HG02840 (cell line): ENCODE data around the gene COMMD2.

Source experiments
- ATAC-seq: cut with Tn5 transposase; IDR thresholded peaks from one replicate; pipeline ENCODE4 v1.9.1; 2021; ENCODE audit warnings: mild to moderate bottlenecking, moderate library complexity, moderate number of reproducible peaks; ENCODE audit not compliant: unreplicated experiment, low FRiP score

Gene COMMD2

GRCh38 chr3:149764302-149764701, 12.0 kb upstream of the COMMD2 start:
- no peak for ATAC-seq

GRCh38 chr3:149763565-149764195, 11.4 kb upstream of the COMMD2 start:
- ATAC-seq = no peak

- ATAC-seq = no peak
These were observed 1.4 kb upstream of the COMMD2 start for GRCh38 chr3:149753717-149754116.

GRCh38 chr3:149752788-149753136, 473 bp upstream of the COMMD2 start:
- ATAC-seq = no peak

GRCh38 chr3:149751551-149751950, 738 bp downstream of the COMMD2 start:
- ATAC-seq = no peak

- no peak for ATAC-seq
These were observed 7.7 kb downstream of the COMMD2 start for GRCh38 chr3:149744606-149745005.

- no peak for ATAC-seq
These were observed 8.1 kb downstream of the COMMD2 start for GRCh38 chr3:149744151-149744550.

- no peak for ATAC-seq
These were observed 12.9 kb downstream of the COMMD2 start for GRCh38 chr3:149739396-149739795.

- no peak for ATAC-seq
These were observed 13.4 kb downstream of the COMMD2 start for GRCh38 chr3:149738876-149739275.

GRCh38 chr3:149736953-149737205, 15.4 kb downstream of the COMMD2 start:
- no peak for ATAC-seq

- no peak for ATAC-seq
These were observed 15.9 kb downstream of the COMMD2 start for GRCh38 chr3:149736175-149736952.

- no peak for ATAC-seq
These were observed 20.1 kb downstream of the COMMD2 start for GRCh38 chr3:149732234-149732633.

GRCh38 chr3:149727656-149728055, 24.6 kb downstream of the COMMD2 start:
- ATAC-seq = no peak

GRCh38 chr3:149726716-149727407, 25.4 kb downstream of the COMMD2 start:
- ATAC-seq = no peak

GRCh38 chr3:149723781-149724180, 28.5 kb downstream of the COMMD2 start:
- ATAC-seq = no peak

GRCh38 chr3:149720918-149721317, 31.4 kb downstream of the COMMD2 start:
- no peak for ATAC-seq

GRCh38 chr3:149717391-149718056, 34.8 kb downstream of the COMMD2 start:
- no peak for ATAC-seq

- ATAC-seq = no peak
These were observed 35.3 kb downstream of the COMMD2 start for GRCh38 chr3:149716984-149717383.

- ATAC-seq = no peak
These were observed 37.0 kb downstream of the COMMD2 start for GRCh38 chr3:149715247-149715646.

GRCh38 chr3:149713730-149714654, 38.3 kb downstream of the COMMD2 start:
- ATAC-seq = no peak
